Right atrium auricular region (tissue), 2 donors: ENCODE results near the gene GALNT18. TPM values are rescaled to one million over a fixed set of nuclear protein-coding genes. Genes with fewer than 3 reads are reported as not detected.

Source experiments
- DNase-seq: peaks from one replicate; pipeline ENCODE4 v3.0.0-alpha.2; 2019; ENCODE audit warnings: low spot score
- H3K27ac ChIP-seq, 2 donors: fragments of 200-600 bp; sonication (generic); 1 replicate in 1 of 2; 2 replicates in 1 of 2; pipeline ENCODE4 v1.5.1; 2016 to 2019
- H3K27me3 ChIP-seq, 2 donors: fragments of 200-600 bp; sonication (generic); one replicate each; pipeline versions ENCODE4 v1.5.1 to v1.6.0; 2017 to 2019
- H3K36me3 ChIP-seq: fragments of 200-600 bp; sonication (generic); one replicate; pipeline ENCODE4 v1.5.1; 2016
- H3K4me1 ChIP-seq, 2 donors: fragments of 200-600 bp; sonication (generic); one replicate each; pipeline versions ENCODE4 v1.5.1 to v1.6.0; 2017 to 2019
- H3K4me3 ChIP-seq, 2 donors: fragments of 200-600 bp; sonication (generic); 1 replicate in 1 of 2; 2 replicates in 1 of 2; pipeline ENCODE4 v1.5.1; 2017 to 2019; ENCODE audit warnings: mild to moderate bottlenecking in 1 of 2, moderate library complexity in 1 of 2
- H3K9me3 ChIP-seq, 2 donors: fragments of 200-600 bp; sonication (generic); one replicate each; pipeline ENCODE4 v1.5.1; 2019
- CTCF ChIP-seq, 2 donors: fragments of 200-600 bp; sonication (generic); IDR thresholded peaks; one replicate each; pipeline ENCODE4 v1.5.1; 2019; ENCODE audit warnings: antibody characterized with exemption in 2 of 2
- total RNA-seq, 2 donors: library from RNA; depleted of rRNA; stranded (reverse); fragments of >200 nt; gene quantifications; one replicate each; pipeline ENCODE4 v1.1.0, GENCODE V29; 2016

The GALNT18 gene
- total RNA-seq, 2 donors from 2014 or later = 22.2 to 26.8 TPM

DNA sequence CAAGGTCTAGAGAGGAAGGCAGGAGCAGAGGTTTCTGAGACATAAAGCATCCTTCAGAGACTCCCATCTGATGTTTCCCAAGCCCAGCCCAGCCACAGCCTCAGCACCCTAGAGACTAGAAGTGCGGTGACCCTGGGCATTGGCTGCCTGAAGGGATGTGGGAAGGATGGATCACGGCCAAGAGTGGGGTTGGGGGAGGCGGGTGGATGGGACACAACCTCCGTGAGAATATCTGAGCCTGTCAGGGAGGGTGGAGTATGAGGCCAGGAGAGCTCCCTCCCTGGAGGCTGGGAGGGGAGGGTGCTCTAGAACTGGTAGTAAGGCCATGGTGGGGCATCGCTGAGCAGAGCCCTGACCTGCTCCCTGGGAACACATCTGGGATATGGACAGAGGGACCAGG, 340.2 kb downstream of the GALNT18 start:
- no peak for DNase-seq
- H3K9me3 ChIP-seq = no peaks in the 10 kb centered on the region
- no peaks in the 10 kb centered on the region for H3K36me3 ChIP-seq
- no peak for TF ChIP-seq CTCF (IDR thresholded peaks at IDR 0.05)
- H3K4me3 ChIP-seq = no peak overlapping the region
- H3K4me1 ChIP-seq = peaks cover 0 to 13% of the 10 kb centered on the region in 2 donors
- H3K27me3 ChIP-seq = no peaks in the 10 kb centered on the region
- H3K27ac ChIP-seq = no peak overlapping the region

DNA sequence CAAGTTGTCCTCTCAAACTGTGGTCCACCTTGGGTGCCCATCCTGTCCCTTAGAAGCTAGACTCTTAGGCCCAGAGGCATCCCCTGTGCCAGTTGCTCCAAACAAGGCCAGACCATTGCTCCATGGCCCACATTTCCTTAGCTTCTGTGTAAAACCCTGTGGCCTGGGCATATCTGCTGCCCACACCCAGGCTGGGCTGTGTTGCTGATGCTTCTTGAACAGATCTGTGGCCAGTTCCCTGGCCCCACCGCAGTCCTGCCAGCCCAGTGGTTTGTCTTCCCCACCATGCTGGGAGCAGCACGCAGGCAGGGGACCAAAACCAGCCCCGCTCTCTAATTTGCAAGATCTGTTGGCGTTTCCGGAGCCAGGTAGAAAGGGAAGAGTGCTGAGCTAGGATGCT, 341.0 kb downstream of the GALNT18 start:
- no peak overlapping the region for H3K27ac ChIP-seq
- no peaks in the 10 kb centered on the region for H3K9me3 ChIP-seq
- no peaks in the 10 kb centered on the region for H3K36me3 ChIP-seq
- no peak for TF ChIP-seq CTCF (IDR thresholded peaks at IDR 0.05)
- H3K27me3 ChIP-seq = no peaks in the 10 kb centered on the region
- no peak for DNase-seq
- peaks cover 0 to 13% of the 10 kb centered on the region in 2 donors for H3K4me1 ChIP-seq
- no peak overlapping the region for H3K4me3 ChIP-seq

DNA sequence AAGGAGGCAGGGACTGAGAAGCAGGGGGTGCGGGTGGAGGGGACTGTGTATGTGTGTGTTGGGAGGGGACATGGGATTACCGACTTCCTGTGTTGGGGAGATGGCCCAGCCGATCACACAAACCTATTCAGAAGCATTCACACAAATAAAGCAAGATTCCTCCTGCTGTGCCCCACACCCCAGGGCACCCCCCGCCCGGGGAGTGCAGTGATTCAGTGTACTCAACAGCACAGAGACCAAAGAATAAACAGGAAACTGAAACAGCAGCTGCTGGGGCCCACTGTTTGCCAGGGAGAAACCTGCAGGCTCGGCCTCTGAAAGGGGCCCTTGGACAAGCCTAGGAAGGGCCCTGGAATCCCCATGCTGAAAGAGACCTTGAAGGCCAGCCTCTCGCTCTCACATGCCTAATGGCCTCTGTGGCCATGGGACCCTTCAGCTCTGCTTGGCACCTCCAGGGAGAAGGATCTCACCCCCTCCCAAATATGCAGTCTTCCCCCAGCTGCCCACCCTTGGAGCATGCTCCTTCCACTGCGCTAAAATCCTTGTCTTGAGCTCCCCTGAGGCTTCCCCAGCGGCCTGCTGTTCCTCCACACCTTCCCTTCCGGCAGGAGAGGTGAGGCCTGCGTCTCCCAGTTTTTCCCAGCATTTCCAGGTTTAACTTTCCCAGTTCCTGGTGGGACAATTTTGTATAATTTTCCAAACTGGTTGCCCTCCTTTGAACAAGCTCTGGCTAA, 341.7 kb downstream of the GALNT18 start:
- no peaks in the 10 kb centered on the region for H3K27me3 ChIP-seq
- no peaks in the 10 kb centered on the region for H3K9me3 ChIP-seq
- no peaks in the 10 kb centered on the region for H3K36me3 ChIP-seq
- peaks cover 0 to 13% of the 10 kb centered on the region in 2 donors for H3K4me1 ChIP-seq
- H3K27ac ChIP-seq = no peak overlapping the region
- H3K4me3 ChIP-seq = no peak overlapping the region
- TF ChIP-seq CTCF (IDR thresholded peaks at IDR 0.05) = no peak
- no peak for DNase-seq

GRCh38 chr11:11272254-11272653, 349.6 kb downstream of the GALNT18 start:
- Histone ChIP-seq H3K27me3 (no peaks in the 10 kb centered on the region), H3K4me3 (no peak overlapping the region), H3K4me1 (no peaks in the 10 kb centered on the region), H3K36me3 (peaks cover 7% of the 10 kb centered on the region), H3K9me3 (no peaks in the 10 kb centered on the region), H3K27ac (no peak overlapping the region)
- no peak for DNase-seq
- TF ChIP-seq CTCF (IDR thresholded peaks at IDR 0.05) = no peak

DNA sequence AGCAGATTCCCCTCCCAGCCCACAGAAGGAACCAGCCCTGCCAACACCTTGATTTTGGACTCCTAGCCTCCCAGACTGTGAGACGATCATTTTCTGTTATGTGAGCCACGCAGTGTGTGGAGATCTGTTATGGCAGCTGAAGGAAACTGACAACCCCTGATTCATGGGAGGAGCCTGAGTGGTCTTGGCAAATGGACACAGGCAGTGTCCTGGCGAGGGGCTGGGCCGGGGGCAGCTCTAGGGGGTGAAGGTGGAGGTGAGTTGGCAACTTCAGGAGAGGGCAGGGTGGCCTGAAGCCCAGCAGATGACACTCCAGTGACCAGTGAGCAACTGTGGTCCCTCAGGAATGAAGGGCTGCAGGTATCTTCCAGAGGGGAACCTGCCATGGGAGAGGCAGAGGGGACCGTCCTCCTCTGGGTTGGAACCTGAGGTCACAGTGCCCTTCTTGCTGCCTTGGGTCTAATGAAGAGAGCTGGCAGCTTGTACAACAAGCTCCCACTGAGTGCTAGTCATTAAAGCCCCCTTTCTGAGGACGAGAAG, 351.5 kb downstream of the GALNT18 start:
- DNase-seq = no peak
- Histone ChIP-seq H3K9me3 (no peaks in the 10 kb centered on the region), H3K36me3 (peaks cover 7% of the 10 kb centered on the region), H3K4me3 (no peak overlapping the region), H3K27me3 (no peaks in the 10 kb centered on the region), H3K4me1 (peaks cover 0 to 6% of the 10 kb centered on the region in 2 donors), H3K27ac (no peak overlapping the region)
- TF ChIP-seq CTCF (IDR thresholded peaks at IDR 0.05) = no peak
